MM.1S (cell line): ENCODE measurements around the gene FMN2.

ENCODE experiments used
- EZH2 ChIP-seq: fragments of 300-600 bp; sonication (generic); optimal IDR thresholded peaks from 2 replicates; pipeline ENCODE3; 2017; ENCODE audit warnings: low read depth, mild to moderate bottlenecking, antibody characterized with exemption, low read length, mixed read lengths
- TF ChIP-seq, protein P1 (sequence below): fragments of 300-600 bp; sonication (generic); IDR thresholded peaks from 2 replicates; pipeline ENCODE4 v1.5.1; 2016; ENCODE audit warnings: antibody characterized with exemption, low read length, mixed read lengths

GRCh38 chr1:240351690-240352089 is 260.0 kb downstream of the FMN2 start:
- TF ChIP-seq, protein P1, sequence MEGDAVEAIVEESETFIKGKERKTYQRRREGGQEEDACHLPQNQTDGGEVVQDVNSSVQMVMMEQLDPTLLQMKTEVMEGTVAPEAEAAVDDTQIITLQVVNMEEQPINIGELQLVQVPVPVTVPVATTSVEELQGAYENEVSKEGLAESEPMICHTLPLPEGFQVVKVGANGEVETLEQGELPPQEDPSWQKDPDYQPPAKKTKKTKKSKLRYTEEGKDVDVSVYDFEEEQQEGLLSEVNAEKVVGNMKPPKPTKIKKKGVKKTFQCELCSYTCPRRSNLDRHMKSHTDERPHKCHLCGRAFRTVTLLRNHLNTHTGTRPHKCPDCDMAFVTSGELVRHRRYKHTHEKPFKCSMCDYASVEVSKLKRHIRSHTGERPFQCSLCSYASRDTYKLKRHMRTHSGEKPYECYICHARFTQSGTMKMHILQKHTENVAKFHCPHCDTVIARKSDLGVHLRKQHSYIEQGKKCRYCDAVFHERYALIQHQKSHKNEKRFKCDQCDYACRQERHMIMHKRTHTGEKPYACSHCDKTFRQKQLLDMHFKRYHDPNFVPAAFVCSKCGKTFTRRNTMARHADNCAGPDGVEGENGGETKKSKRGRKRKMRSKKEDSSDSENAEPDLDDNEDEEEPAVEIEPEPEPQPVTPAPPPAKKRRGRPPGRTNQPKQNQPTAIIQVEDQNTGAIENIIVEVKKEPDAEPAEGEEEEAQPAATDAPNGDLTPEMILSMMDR = no peak
- TF ChIP-seq EZH2 = no peak
